Activated CD4-positive, CD25-positive, alpha-beta regulatory T cell (primary cell): Measurements from ENCODE around the gene NANOGP8.
"Not testable (repeated sequence)": the region's sequence is repeated elsewhere in the genome, so short reads cannot be mapped to it uniquely, and the experiment has no call there.

Experiments
- DNase-seq, 4 experiments: peaks; one replicate each; lab custom pipeline; 2025; lab: John Stamatoyannopoulos, UW

Gene NANOGP8

DNA sequence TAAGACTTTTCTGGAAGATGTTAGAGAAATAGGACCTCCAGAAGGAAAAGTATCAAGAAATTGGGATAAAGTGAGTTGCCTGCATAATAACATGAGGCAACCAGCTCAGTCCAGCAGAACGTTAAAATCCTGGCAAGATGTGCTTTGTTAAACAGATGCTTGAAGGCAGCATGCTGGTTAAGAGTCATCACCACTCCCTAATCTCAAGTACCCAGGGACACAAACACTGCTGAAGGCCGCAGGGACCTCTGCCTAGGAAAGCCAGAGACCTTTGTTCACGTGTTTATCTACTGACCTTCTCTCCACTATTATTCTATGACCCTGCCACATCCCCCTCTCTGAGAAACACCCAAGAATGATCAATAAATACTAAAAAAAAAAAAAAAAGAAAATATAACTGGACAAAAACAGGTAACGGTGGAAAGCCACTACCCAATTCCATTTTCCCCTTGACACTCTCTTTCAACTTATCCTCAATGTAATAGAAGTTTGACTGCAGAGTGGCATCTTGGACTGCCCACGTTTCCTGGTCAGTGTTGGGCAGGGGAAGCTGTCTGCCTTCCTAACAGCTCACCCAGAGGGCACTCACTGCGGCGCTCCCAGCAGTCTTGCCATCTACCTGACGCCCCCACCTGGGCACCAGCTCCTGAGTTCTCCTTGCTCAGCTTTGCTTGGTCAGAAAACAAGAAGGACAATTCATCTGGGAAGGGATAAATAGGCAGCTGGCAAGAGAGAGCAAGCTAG is at the start of gene NANOGP8:
Gene NANOGP8 (minus strand): TSS at position 120 of the 744 bp plus-strand sequence. CDS start 185 bp downstream, outside the sequence.
- not testable (repeated sequence) for DNase-seq

DNA sequence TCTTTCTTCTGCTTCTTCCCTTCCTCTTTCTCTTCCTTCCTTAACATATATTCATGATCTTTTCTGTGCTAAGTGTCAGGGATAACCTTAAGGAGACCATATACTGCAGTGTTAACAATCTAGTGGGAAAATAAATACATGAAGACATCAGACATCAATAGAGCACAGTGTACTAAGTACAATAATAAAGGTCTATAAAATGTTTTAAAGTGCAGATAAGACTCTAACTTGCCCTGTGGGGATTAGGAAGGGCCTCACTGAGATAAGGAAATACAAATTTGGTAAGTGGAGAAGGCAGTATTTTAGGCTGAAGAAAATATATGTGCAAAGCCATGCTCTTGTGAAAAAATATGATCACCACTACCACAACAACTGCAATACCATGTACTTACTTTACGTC is 49.2 kb upstream of the NANOGP8 start:
- DNase-seq, result no peak

- no peak for DNase-seq
Observed at GRCh38 chr15:35130245-35130644, 45.1 kb upstream of the NANOGP8 start.

- no peak for DNase-seq
Observed at GRCh38 chr15:35129361-35129760, 44.3 kb upstream of the NANOGP8 start.

GRCh38 chr15:35127717-35128116 is 42.6 kb upstream of the NANOGP8 start:
- no peak for DNase-seq

GRCh38 chr15:35126236-35126635 is 41.1 kb upstream of the NANOGP8 start:
- DNase-seq, result no peak

DNA sequence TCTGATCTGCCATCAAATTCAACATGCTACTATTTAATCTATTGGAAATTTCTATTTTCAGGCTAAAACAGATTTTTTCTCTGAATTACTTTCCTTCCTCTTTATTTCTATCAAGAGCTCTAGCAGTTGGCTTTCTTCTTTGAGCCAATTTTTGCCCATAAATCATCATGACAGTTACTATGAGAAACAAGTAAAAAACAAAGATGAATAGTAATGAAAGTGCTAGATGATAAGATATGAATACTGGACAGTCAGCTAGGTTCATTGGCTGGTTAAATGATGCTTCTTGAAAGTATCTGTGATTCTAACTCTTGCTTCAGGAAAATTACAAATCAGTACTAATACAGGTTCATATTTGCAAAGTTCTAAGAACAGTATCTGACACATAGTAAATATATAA is 38.6 kb upstream of the NANOGP8 start:
- DNase-seq, result no peak

DNA sequence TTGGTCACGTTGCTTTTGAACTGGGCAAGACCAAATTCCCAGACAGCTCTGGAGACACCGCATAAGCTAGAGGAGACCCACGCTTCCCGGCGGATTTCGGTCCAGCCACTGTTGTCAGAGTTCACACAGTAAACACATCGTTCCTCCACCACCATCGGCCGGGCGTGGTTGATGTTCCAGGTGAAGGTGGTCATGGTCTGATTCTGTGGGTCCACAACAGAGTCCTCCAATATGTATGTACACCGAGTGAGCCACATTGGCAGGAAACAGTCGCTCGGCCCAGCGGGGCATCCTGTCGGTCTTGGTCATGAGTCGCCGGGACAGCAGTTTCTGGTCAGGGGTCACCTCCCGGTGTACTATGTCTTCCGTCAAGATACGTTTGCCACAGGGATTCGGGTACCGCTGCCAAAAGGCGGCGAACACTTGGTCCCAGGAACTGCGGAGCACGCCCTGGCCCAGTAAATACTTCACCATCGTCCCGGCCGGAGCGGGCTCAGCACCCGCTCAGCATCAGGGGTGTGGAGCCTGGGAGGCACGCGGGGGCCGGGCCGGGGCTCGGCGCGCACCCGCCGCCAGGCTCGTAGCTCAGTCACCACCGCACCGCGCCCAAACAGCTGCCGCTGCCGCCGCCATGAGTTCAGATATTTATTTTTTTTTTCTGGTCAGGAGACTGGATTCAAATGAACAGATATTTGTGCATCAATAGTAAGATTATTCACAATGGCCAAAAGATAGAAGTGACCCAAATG is 36.7 kb upstream of the NANOGP8 start:
- no peak for DNase-seq

GRCh38 chr15:35120173-35120572 is 35.1 kb upstream of the NANOGP8 start:
- no peak for DNase-seq

DNA sequence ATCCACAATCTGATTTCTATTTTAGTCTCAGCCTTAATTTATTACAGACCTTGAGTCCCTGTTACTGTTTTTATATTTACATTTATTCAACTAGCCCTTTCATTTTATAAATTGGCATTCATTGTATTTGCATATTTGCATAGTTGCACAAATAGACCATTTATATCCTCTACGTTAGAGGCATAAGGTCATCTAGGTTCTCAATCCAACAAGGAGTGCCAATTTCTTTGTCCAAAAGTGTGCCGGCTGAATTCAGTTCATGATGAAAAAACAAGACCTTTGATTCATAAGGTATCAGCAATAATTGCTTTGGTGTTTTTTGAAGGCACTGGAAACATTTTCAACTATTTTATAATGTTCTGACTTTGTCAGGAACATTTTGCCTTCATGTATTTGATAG is 33.9 kb upstream of the NANOGP8 start:
- DNase-seq, result no peak

GRCh38 chr15:35117543-35118265 is 32.6 kb upstream of the NANOGP8 start:
- no peak for DNase-seq

GRCh38 chr15:35115155-35115725 is 30.1 kb upstream of the NANOGP8 start:
- DNase-seq, result no peak

DNA sequence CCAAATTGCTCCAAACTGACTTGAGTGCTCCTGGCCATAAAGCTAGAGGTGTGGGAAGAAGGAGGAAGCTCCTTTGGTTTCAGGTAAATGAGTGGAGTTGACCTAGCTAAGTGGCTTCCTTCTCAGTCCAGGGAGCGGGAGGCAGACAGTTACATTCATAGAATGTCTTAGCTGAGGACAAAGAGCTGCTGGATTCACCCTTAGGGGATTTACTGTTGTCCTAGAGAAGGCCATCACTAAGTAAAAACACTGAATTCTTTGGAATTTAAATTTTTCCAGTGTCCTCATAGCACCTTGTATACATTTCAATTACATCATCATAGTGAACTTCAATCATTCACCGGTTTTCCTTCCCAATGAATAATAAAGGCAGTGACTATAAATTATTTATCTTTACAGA is 27.3 kb upstream of the NANOGP8 start:
- no peak for DNase-seq

DNA sequence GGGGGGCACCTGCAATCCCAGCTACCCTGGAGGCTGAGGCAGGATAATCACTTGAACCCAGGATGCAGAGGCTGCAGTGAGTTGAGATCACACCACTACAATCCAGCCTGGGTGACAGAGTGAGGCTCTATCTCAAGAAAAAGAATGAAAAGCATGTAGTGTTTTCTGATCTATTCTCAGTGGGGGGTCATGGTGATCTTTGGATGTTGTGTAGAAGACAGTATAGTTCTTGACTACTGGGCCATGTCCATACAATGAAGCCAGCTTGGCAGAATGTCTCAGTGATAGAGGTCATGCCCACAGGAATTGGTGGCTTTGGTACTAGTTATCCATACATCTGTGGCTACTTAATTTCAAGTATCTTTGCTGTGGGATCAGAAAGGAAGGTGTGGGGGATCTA is 26.8 kb upstream of the NANOGP8 start:
- no peak for DNase-seq

DNA sequence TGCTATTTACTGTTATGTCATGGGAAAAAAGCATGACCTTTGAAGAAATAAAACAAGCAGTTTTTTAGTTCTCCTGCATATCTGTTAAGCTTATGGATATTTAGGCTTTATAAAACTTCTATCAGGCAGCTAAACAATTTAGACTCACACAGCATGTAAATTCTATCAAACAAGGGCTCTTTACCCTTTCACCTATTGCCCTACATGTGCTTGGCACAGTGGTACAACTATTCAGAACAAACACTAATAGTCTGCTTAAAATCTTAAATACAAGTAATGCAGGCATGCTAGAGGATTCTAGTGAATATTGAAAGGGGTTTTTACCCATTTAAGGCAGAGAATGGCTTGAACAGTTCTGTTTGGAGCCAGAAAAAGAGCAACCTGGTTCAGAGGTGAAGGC is 23.4 kb upstream of the NANOGP8 start:
- DNase-seq, result no peak

DNA sequence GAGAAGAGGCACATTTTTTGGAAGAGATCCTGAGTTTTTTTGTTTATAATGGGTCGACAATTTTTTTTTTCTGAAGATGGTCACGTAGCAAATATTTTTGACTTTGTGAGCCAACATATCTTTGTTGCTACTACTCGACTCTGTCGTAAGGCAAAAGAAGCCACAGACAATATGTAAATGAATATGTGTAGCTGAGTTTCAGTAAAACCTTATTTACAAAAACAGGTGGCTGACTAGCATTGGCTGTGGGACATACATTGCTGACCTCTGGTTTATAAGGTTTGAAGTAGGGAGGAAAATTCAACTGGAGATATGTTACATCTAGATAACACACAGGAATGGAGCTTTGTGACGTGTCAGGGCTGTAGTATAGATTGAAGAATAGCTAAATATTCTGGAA is 22.5 kb upstream of the NANOGP8 start:
- no peak for DNase-seq

DNA sequence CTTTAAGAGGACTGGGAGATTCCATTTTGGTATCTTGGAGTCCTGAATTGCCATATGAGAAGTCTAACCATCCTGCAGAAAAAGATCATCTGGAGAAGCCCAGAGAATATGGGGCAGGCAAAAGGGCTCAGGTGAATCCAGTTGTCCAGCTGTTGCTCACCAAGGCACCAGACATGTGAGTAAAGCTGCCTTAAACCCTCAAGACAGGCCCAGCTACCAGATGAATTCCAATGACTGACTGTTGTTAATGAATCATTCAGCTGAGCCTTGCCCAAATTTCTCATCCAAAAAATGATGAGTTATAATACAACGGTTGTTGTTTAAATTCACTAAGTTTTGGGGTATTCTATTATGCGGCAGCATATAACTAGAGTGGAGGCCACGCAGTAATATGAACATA is 22.0 kb upstream of the NANOGP8 start:
- no peak for DNase-seq

DNA sequence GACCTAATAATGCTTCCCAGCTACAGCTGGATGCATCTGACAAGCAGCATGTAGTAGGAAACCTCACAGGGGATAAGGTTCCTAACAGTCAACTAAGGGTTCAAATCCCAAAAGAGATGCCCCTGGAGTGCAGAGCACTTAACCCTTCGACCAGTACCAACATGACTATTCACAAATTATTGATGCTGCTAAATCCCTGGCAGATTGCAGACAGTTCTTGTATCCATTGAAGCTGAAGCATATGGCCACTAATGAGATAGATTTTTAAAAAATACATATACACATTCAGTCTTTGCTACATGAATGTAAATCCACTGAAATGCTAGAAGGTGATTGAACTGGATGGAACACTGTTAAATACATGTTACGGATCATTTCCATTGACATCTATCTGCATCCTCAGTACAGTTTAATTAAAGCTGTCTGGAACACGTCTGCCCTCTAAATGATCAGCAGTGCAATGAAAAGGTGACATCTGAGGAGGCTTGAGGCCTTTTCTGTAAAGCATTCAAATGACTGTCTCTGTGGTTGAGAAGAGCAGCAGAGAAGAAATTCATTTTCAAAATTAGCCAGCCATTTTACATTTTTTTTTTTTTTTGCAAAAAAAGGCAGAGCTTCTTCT is 19.5 kb upstream of the NANOGP8 start:
- DNase-seq, result no peak

GRCh38 chr15:35102186-35102585 is 17.1 kb upstream of the NANOGP8 start:
- DNase-seq, result no peak

DNA sequence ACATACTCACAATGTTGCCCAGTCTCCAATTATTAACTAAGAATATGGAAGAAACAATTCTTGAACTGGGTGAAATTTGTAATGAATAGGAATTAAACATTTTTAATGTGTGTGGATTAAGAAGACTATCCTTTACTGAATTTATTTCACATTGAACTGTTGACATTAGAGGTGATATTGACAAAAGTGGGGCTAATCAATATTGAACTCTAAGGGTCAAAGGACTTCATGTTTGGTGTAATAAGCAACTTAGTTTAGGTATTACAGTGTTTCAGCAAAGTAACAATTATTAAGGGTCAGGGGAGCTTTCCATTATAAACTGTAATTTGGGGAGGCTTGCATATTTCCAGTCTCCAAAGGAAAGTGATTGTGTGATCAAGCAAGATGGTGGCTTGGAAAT is 16.2 kb upstream of the NANOGP8 start:
- DNase-seq, result no peak

GRCh38 chr15:35098737-35099136 is 13.6 kb upstream of the NANOGP8 start:
- no peak for DNase-seq

GRCh38 chr15:35095941-35096340 is 10.8 kb upstream of the NANOGP8 start:
- DNase-seq, result no peak
